HFF-Myc (cell line): ENCODE data around the gene EPHA4.
A peak's percentile ranks its signal among the peaks of the same experiment; 100 is the strongest.

Experiments
- DNase-seq: peaks from one replicate; pipeline ENCODE4 v3.0.0-alpha.2; 2011; ENCODE audit warnings: low read depth; ENCODE audit errors: extremely low read depth
- H3K4me3 ChIP-seq: replicated peaks from 2 replicates; pipeline ENCODE4 v1.5.1; 2011; ENCODE audit warnings: low read depth, mild to moderate bottlenecking, control low read depth, low read length
- TF ChIP-seq, protein P1 (sequence below): IDR thresholded peaks from 2 replicates; pipeline ENCODE4 v1.5.1; 2012; ENCODE audit warnings: mild to moderate bottlenecking, low read depth, low read length, control low read depth; ENCODE audit errors: missing control alignments

Gene EPHA4

DNA sequence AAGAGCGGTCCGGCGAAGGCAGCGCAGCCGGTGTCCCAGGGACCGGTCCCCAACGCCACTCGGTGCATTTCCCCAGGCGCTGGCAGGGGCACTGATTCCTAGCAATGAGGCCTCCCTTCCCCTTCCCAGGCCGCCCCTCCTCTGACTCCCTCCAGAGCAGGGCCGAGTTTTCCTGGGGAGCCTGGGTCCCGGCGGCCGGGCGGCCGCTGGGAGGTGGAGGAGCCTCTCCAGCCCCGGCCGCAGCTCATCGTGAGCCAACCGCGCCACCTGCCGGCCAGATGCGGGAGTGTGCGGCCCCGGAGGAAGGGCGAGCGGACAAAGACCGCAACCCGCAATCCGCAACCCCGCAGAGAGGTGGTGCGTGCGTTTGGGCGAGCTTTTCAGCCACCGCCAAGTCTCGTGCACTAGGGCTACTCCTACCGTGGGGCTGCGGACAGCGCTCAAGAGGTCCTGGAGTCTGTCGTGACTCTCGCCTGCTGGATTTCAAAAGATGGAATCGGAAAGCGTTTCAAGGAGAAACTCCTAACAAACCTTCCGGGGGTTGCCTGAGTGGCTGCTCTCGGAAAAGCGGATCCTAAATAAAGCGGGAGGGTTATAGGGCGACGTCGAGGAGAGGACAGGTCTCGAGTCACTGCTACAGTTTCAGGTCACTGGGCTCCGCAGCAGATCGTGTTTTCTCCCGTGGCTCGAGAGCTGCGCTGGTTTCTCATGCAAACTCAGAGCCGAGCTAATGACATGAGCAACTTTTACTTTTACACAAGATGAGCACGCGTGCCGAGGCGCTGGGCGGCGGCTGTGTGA lies 1.5 kb upstream of the EPHA4 start:
- DNase-seq = no peak
- H3K4me3 ChIP-seq = peak overlapping the region; percentile 54
- TF ChIP-seq, protein P1, sequence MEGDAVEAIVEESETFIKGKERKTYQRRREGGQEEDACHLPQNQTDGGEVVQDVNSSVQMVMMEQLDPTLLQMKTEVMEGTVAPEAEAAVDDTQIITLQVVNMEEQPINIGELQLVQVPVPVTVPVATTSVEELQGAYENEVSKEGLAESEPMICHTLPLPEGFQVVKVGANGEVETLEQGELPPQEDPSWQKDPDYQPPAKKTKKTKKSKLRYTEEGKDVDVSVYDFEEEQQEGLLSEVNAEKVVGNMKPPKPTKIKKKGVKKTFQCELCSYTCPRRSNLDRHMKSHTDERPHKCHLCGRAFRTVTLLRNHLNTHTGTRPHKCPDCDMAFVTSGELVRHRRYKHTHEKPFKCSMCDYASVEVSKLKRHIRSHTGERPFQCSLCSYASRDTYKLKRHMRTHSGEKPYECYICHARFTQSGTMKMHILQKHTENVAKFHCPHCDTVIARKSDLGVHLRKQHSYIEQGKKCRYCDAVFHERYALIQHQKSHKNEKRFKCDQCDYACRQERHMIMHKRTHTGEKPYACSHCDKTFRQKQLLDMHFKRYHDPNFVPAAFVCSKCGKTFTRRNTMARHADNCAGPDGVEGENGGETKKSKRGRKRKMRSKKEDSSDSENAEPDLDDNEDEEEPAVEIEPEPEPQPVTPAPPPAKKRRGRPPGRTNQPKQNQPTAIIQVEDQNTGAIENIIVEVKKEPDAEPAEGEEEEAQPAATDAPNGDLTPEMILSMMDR = peak; percentile 87

DNA sequence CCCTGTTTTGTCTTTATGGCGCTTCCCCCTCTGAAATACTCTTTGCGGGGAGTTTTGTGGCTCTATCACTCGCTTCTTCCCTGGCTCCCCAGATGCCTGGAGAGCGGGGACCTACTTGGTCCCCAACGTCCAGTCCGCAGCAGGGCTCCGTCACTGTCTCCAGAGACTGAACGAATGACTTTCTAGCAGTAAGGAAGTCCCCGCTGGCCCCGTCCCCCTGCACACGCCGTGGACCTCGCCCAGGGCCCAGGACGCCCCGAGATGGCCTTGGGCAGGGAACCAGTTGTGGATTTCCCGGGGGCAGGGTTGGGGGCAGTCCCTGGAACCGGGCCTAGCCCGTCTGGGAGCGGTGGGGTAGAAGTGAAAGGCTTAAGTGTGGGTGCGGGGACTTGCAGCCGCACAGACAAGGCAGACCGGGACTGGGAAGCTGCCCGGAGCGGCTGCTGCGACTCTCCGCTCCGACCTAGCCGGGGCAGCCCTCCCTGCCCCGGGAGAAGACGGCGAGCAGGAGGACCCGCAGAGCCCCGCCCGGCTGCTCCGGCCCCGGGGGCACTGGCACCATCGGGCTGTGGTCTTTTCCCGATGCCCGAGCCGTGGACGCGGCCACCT lies 821 bp upstream of the EPHA4 start:
- peak overlapping the region; percentile 54 for H3K4me3 ChIP-seq
- TF ChIP-seq, protein P1 = no peak
- DNase-seq = no peak

DNA sequence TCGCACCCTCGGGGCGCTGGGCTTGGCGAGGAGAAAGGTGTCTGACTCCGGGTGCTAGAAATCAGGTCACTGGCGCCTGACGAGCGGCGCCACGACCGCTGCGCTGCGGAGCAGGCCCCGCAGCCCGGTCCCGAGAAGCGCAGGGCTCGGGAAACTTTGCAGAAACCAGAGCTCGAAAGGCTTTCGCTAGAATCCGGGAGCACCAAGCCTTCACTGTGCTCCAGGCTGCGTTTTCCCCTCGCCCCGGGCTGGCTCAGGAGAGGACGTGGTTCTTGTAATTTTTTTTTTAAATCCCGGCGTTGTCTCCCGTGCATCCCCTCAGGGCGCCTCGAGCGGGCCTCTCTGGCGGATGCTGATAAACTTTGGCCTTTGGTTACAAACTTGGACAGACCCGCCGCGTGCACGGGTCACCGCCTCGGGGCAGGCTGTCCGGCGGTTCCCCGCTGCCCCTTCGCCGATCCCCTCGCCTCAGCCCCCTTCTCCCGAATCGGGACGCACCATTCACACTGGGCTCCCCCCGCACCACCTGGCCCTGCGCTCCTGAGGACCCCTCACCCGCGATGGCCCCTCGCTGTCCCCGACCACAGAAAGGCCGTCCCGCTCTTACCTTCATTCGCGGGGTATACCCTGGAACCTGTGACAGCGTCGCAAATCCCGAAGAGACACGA lies 419 bp downstream of the EPHA4 start:
- peak overlapping the region; percentile 54 for H3K4me3 ChIP-seq
- TF ChIP-seq, protein P1 = no peak
- no peak for DNase-seq

DNA sequence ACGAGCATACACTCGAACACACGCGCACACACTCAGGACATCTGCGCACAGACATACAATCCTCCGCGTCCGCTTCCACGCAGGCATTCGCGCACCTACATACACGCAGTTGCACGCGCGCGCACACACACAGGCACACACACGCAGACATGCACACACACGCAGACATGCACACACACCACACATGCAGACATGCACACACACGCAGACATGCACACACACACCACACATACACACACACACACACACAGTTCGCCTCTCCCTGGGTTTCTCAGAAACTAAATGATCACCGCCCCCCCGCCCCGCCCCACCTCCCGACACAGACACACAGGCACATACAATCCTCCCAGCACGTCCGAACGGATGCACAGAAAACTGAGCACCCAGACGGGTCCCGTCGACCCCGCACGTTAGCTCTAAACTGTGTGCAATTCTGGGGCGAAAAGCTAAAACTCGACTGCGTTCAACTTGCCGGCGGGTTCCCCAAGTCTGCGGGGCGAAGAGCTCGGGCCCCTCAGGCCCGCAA lies 1.0 kb downstream of the EPHA4 start:
- no peak for DNase-seq
- peak overlapping the region; percentile 54 for H3K4me3 ChIP-seq
- TF ChIP-seq, protein P1 = no peak

DNA sequence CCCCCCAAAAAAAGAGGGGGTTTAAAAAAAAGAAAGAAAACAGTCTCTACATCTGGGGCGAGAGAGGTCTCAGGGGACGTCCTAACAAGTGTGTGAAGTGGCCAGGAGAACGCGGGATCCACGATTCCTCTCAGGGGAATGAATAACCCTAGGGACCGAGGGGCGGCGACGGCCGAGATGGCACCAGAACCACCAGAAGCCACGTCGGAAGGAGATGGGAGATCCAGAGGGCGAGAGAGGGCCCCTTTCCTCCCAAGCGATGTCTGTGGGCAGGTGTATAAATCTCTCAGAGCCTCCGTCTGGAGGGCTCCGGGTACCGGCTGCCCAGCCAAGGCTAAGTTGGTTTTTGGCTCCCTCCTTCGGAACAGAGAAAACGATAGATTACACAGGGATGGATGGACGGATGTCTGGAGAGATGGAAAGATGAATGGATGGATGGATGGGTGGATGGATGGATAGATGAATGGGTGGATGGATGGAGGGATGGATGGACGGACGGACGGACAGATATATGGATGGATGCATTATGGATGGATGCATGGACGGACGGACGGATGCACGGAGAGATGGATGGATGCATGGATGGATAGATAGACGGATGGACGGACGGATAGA lies 1.7 kb downstream of the EPHA4 start:
- peak overlapping the region; percentile 54 for H3K4me3 ChIP-seq
- no peak for DNase-seq
- TF ChIP-seq, protein P1 = peak; percentile 8

DNA sequence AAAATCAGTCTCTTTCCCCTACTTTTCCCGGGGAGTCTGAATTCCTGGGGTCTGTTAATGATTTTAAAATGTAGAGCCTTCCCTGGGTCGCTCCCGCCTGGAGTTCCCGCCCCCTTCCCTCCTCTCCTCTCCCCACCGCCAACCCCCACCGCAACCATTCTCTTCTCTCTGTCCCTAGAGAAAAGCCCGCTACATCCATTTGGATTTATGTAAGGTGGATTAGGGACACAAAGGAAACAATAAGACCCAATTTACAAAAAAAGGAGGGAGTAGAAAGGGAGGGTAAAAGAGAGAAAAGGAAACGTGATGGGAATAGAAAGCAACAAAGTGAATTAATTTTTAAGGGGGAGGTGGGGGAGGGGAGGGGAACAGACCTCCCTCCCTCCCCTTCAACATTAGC lies 2.2 kb downstream of the EPHA4 start:
- DNase-seq = no peak
- TF ChIP-seq, protein P1 = no peak
- no peak overlapping the region for H3K4me3 ChIP-seq
